Activated naive CD4-positive, alpha-beta T cell treated with anti-CD3 and anti-CD28 coated beads, Interleukin-2, amount 10 ng/mL, durations not matched to agents 7 days and 5 days (primary cell): ENCODE data around the gene TMEM209.
"Not testable (repeated sequence)": the region's sequence is repeated elsewhere in the genome, so short reads cannot be mapped to it uniquely, and the experiment has no call there.

Experiments
- CTCF ChIA-PET: fragments of 350-600 bp; sonication (Branson Sonifier 250); formaldehyde crosslinking; loops from one replicate; lab custom pipeline; 2021; ENCODE audit warnings: antibody characterized with exemption; lab: Charles Lee
- DNase-seq: peaks from one replicate; pipeline ENCODE4 v3.0.0-alpha.2; 2020
- H3K27ac Mint-ChIP-seq: one replicate; pipeline ENCODE4 v1.8.0; 2021; ENCODE audit warnings: mild to moderate bottlenecking, moderate library complexity, mixed read lengths
- H3K27me3 Mint-ChIP-seq: one replicate; pipeline ENCODE4 v1.8.0; 2021; ENCODE audit warnings: mild to moderate bottlenecking, mixed read lengths
- H3K36me3 Mint-ChIP-seq: one replicate; pipeline ENCODE4 v1.8.0; 2021; ENCODE audit warnings: mixed read lengths
- H3K4me1 Mint-ChIP-seq: one replicate; pipeline ENCODE4 v1.8.0; 2021; ENCODE audit warnings: mixed read lengths
- H3K4me3 Mint-ChIP-seq: one replicate; pipeline ENCODE4 v1.8.0; 2021; ENCODE audit warnings: mild to moderate bottlenecking, moderate library complexity, mixed read lengths
- H3K9me3 Mint-ChIP-seq: one replicate; pipeline ENCODE4 v1.8.0; 2021; ENCODE audit warnings: mixed read lengths

TMEM209 gene

DNA sequence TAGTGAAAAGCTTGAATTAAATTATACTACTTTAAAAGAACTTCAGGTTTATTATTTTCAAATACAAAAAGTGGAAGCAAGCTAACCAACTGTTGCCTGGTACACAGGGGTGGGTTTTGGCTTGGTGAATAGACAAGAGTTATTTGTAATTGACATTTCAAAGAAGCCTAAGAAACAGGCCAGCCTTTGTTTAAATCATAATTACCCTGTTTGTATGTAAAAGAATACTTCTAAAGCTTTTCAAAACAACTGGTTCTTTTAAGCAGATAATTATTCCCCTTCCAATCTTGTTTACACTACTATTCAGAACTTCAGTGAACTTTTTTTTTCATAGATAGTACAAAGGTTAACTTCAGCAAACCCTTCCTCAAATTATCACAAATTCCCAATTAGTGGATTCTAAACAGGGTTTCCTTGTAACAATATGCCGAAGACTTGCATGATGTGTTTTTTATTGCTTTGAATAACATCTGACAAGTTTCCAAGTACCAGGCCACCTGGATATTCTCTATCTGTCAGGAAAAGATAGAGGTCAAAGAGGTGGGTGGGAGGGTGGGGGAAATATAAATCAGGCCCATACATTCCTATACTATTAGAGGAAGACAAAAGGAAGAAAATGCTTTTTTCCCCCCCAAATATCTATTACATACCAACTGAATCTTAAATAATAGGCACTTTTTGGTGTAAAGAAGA is 22.8 kb upstream of the TMEM209 start:
- no peaks in the 10 kb centered on the region for H3K36me3 Mint-ChIP-seq
- H3K27ac Mint-ChIP-seq = no peak overlapping the region
- no peak for DNase-seq
- no peak overlapping the region for H3K4me3 Mint-ChIP-seq
- H3K9me3 Mint-ChIP-seq = no peaks in the 10 kb centered on the region
- peaks cover 9% of the 10 kb centered on the region for H3K27me3 Mint-ChIP-seq
- no peaks in the 10 kb centered on the region for H3K4me1 Mint-ChIP-seq
- CTCF ChIA-PET = no interaction called here

DNA sequence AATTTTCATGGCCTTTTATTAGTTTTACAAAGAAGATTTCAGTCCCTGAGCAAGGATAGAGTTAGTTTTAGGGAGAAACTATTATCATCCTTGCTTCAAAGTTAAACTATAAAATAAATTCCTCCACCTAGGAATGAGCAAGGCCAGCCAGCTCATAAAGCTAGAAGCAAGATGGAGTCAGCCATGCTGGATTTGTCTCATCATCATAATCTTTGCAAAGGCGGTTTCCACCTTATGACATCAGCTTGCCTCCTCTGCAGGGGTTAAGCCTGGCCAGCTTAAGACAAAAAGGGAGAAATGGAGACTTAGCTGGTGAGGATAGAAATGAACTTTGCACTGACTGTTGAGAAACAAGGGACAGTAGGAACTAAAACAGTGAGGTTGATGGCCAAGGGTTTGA is 21.1 kb upstream of the TMEM209 start:
- Mint-ChIP-seq H3K27ac (no peak overlapping the region), H3K9me3 (no peaks in the 10 kb centered on the region), H3K36me3 (no peaks in the 10 kb centered on the region), H3K27me3 (peaks cover 4% of the 10 kb centered on the region), H3K4me3 (no peak overlapping the region), H3K4me1 (no peaks in the 10 kb centered on the region)
- CTCF ChIA-PET = no interaction called here
- no peak for DNase-seq

DNA sequence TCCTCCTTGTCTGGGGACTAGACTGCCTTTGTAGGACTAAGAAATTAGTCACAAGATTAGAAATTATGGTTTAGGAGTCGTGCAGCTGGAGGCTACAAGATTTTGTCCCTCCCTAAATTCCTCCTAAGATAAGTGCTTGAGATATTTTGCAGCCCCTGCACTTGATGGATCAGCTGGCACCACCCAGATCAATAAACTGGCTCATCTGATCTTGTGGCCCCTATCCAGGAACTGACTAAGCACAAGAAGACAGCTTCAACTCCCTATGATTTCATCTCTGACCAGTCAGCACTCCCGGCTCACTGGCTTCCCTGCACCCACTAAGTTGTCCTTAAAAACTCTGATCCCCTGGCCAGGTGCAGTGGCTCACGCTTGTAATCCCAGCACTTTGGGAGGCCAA is 19.7 kb upstream of the TMEM209 start:
- DNase-seq, H3K27ac Mint-ChIP-seq, H3K4me3 Mint-ChIP-seq, H3K27me3 Mint-ChIP-seq, H3K4me1 Mint-ChIP-seq, H3K9me3 Mint-ChIP-seq, CTCF ChIA-PET, H3K36me3 Mint-ChIP-seq: not testable (repeated sequence)

DNA sequence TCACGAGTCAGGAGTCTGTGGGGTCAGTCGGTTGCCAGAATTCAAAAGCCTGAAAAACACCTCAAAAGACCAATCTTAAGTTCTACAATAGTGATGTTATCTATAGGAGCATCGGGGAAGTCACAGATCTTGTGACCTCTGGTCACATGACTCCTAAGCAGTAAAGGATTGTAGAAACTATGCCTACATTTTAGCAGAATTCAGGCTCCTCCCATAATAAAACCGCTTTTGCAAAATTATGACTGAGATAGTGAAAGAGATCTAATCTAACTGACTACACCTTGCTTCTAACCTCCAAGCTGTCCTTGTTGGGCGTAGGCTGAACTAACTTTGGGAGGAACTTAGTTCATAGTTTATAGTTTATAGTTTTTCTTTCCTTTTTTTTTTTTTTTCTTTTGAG is 19.0 kb upstream of the TMEM209 start:
- no peak overlapping the region for H3K27ac Mint-ChIP-seq
- no peaks in the 10 kb centered on the region for H3K36me3 Mint-ChIP-seq
- H3K4me1 Mint-ChIP-seq = no peaks in the 10 kb centered on the region
- DNase-seq = no peak
- peaks cover 10% of the 10 kb centered on the region for H3K27me3 Mint-ChIP-seq
- no peak overlapping the region for H3K4me3 Mint-ChIP-seq
- CTCF ChIA-PET = no interaction called here
- no peaks in the 10 kb centered on the region for H3K9me3 Mint-ChIP-seq

DNA sequence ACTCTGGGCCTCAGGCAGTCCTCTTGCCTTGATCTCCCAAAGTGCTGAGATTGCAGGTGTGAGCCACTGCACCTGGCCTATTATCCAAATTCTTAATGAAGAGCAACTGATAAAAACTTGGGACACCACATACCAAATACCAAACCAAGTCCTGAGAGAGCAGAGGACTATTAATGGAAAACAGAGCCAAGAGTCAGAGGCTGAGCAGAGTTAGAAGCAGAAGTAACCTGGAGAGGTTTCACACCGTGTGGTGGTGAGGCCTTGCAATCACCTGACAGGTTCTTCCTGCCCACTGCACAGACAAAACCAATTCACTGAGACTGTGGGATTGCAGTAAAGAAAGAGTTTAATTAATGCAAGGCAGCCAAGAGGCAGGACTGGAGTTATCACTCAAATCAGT is 18.4 kb upstream of the TMEM209 start:
- CTCF ChIA-PET = no interaction called here
- H3K4me1 Mint-ChIP-seq = no peaks in the 10 kb centered on the region
- H3K36me3 Mint-ChIP-seq = no peaks in the 10 kb centered on the region
- H3K4me3 Mint-ChIP-seq = no peak overlapping the region
- no peak overlapping the region for H3K27ac Mint-ChIP-seq
- H3K27me3 Mint-ChIP-seq = peaks cover 10% of the 10 kb centered on the region
- no peak for DNase-seq
- H3K9me3 Mint-ChIP-seq = no peaks in the 10 kb centered on the region

DNA sequence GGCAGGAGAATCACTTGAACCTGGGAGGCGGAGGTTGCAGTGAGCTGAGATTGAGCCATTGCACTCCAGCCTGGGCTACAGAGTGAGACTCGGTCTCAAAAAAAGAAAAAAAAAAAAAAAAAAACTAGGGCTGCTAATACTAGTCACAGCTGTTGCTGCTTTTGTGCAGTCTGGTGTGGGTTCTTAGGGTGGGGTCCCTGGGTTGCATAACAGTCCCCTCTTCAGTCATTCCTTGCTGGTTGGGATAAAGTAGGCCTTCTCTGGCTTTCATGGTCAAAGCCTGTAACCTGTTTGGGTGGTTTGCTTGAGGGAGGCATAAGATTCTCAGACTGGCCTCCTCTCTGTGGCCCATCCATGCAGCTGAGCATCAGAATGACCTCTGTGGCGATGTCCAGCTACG is 16.5 kb upstream of the TMEM209 start:
- Mint-ChIP-seq H3K27ac (no peak overlapping the region), H3K36me3 (no peaks in the 10 kb centered on the region), H3K4me3 (no peak overlapping the region), H3K4me1 (no peaks in the 10 kb centered on the region), H3K9me3 (no peaks in the 10 kb centered on the region), H3K27me3 (peaks cover 10% of the 10 kb centered on the region)
- no peak for DNase-seq
- CTCF ChIA-PET = no interaction called here

DNA sequence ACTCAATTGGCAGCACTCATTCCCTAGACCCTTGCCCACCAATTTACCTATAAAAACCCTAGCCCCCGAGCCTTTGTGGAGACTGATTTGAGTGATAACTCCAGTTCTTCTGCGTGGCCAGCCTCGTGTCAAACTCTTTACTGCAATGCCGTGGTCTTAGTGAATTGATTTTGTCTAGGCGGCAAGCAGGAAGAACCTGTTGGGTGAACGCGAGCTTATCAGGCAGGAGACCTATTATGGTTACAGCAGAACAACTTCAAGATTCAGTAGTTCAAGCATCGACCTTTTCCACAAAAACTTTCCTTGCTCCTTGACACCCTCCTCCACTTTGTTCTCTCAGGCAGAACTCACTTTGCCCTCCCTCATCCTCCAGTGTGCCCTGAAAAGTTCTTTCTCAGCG is 14.7 kb upstream of the TMEM209 start:
- Mint-ChIP-seq H3K27me3 (peaks cover 9% of the 10 kb centered on the region), H3K4me3 (no peak overlapping the region), H3K27ac (no peak overlapping the region), H3K9me3 (no peaks in the 10 kb centered on the region), H3K36me3 (no peaks in the 10 kb centered on the region), H3K4me1 (no peaks in the 10 kb centered on the region)
- no peak for DNase-seq
- CTCF ChIA-PET = no interaction called here

DNA sequence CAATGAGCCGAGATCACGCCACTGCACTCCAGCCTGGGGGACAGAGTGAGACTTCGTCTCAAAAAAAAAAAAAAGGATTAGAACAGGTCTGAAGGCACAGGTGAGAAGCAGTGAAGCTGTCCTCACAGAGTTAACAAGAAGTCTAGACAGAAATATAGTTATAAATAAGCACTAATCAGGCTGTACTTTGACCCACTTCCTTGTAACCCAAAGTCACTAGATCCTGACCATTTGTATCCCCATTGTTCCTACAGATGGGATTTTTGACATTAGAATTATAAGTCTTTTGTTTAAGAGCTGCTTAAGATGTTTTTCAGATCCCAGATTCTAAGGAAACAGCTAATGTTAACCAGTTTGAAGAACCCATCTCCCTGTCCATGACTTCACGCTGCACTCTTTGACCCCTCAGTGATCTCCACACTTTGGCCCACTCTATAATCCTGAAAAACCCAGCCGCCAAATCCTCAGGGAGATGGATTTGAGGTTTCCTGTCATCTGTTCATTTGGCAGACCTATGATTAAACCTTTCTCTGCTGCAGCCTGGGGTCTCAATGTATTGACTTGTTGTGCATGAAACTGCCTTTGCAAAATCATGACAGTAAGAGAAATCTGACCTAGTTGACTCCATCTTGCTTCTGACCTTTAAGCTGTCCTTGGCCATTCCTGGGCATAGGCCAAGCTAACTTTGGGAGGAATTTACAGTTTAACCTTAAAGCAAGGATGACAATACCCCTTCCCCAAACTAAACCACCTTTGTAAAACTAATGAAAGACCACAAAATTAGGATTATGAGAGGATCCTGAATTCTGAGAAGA is 13.8 kb upstream of the TMEM209 start:
- H3K4me3 Mint-ChIP-seq = no peak overlapping the region
- peaks cover 9% of the 10 kb centered on the region for H3K27me3 Mint-ChIP-seq
- no peaks in the 10 kb centered on the region for H3K36me3 Mint-ChIP-seq
- no peaks in the 10 kb centered on the region for H3K9me3 Mint-ChIP-seq
- CTCF ChIA-PET = no interaction called here
- no peaks in the 10 kb centered on the region for H3K4me1 Mint-ChIP-seq
- DNase-seq = no peak
- H3K27ac Mint-ChIP-seq = no peak overlapping the region

DNA sequence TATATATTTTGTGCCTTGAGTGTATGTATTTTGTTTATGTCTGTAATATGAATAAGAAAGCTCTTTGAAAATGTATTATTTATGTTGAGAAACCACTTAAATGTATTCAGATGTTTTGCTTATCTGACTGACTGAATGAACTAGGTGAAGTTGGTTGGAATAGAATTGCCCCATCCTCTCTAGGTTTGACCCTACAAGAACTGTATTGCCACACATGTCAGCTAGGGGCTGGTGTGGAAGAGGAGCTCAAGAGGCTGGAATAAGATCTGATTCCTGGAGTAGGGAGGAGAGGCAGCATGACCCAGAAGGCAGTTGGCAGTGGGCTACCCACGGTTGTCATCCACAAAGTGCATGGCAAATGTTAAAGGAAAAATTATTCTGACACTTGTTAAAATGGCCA is 11.5 kb upstream of the TMEM209 start:
- no peaks in the 10 kb centered on the region for H3K9me3 Mint-ChIP-seq
- H3K4me3 Mint-ChIP-seq = no peak overlapping the region
- no peak overlapping the region for H3K27ac Mint-ChIP-seq
- CTCF ChIA-PET = interaction anchor here (0.6 kb wide), 1 partner anchor 111 kb away, joined by 3 read pairs; no protein-coding TSS in a partner anchor
- DNase-seq = no peak
- H3K27me3 Mint-ChIP-seq = peaks cover 15% of the 10 kb centered on the region
- no peaks in the 10 kb centered on the region for H3K36me3 Mint-ChIP-seq
- no peaks in the 10 kb centered on the region for H3K4me1 Mint-ChIP-seq

DNA sequence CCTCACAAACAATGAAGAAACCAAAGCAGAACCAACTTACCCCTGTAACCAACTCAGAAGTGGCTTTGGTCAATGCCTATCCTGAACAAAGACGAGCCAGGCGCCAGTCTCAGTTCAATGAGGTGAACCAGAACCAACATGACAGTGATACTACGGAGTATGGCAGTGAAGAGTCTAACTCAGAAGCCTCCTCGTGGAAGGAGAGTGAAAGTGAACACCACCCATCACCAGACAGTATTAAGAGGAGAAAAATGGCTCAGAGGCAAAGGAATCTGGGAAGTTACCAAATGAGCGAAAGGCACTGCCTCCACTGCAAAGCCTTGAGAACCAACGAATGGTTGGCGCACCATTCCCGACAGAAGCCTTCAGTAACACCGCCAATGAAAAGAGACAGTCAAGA is 10.8 kb upstream of the TMEM209 start:
- H3K9me3 Mint-ChIP-seq = no peaks in the 10 kb centered on the region
- no peak overlapping the region for H3K27ac Mint-ChIP-seq

DNA sequence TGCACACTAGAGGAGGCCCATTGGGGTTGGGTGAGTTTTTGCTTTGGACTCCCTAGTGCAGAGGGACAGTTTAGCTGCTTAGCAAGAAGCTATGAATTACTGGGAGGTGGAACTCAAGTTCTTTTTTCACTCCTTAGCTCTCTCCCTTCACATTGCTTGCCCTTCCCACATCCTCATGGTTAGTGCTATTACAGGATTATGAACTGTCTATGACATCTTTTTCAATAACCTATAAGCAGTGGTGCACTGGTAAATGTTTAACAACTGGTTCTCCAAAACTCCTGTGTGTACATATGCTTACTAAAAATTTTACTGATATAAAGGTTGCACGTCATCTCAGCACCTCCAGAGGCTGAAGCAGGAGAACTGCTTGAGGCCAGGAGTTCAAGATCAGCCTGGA is 8.6 kb upstream of the TMEM209 start:
- CTCF ChIA-PET = no interaction called here
- H3K36me3 Mint-ChIP-seq = no peaks in the 10 kb centered on the region
- DNase-seq = no peak
- H3K27me3 Mint-ChIP-seq = peaks cover 13% of the 10 kb centered on the region
- no peaks in the 10 kb centered on the region for H3K4me1 Mint-ChIP-seq
- H3K9me3 Mint-ChIP-seq = no peaks in the 10 kb centered on the region
- H3K4me3 Mint-ChIP-seq = no peak overlapping the region
- no peak overlapping the region for H3K27ac Mint-ChIP-seq

More for the DNA sequence above, 10.8 kb upstream of the TMEM209 start:
- CTCF ChIA-PET = interaction anchor here (0.6 kb wide), 1 partner anchor 112 kb away, joined by 3 read pairs; no protein-coding TSS in a partner anchor
- no peak for DNase-seq
- Mint-ChIP-seq H3K4me3 (no peak overlapping the region), H3K4me1 (no peaks in the 10 kb centered on the region), H3K27me3 (peaks cover 19% of the 10 kb centered on the region), H3K36me3 (no peaks in the 10 kb centered on the region)

DNA sequence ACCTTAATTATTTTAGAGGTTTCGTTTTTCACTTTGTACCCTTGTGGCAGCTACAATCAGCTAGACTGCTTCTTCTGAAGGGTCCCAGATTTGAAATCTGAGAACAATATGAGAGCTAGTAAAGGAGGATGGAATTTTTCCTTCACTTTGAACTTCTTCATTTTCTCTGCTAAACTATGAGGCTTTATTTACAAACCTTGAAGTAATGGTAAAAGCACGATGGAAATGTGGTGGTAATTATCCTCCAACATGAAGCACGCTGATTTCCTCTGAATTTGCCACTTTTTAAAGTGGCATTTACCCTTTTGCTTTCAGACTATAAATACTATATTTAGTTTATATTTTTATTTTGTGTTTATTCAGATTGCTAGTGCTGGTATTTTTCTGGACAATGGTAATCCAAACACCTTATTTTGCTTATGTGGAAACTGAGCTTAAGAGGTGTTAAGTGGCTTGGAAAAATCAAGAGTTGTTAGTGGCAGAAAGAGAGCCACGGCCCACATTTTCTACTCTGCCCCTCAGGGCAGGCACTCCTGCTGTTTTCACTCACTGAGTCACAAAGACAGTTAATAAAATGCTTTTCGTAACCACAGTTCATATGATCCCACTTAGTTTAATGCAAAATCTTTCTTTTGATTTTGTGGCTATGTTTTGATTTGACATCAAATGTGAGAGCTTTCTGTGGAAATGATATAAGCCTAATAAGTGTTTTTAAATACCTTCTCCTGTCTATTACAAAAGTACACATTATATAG is 5.2 kb upstream of the TMEM209 start:
- no peak for DNase-seq
- Mint-ChIP-seq H3K9me3 (no peaks in the 10 kb centered on the region), H3K27ac (no peak overlapping the region), H3K36me3 (no peaks in the 10 kb centered on the region), H3K27me3 (peaks cover 13% of the 10 kb centered on the region), H3K4me3 (no peak overlapping the region), H3K4me1 (peaks cover 5% of the 10 kb centered on the region)
- CTCF ChIA-PET = no interaction called here

DNA sequence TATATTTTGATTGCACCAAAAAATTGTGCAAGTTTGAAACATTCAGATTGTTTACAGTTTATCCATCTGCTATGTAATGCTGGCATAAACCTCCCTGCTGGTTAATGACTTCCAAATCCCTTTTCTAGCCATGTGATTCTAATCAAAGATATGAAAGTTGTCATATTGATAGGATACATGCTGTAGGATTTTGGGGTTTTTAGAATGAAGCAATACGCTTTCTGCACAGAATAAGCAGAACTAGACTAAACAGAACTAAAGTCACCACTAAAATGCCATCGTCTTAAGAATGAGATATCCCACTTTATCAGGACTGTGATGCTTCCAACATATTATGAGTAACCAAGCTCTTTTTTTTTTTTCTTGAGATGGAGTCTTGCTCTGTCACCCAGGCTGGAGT is 3.3 kb upstream of the TMEM209 start:
- no peak overlapping the region for H3K27ac Mint-ChIP-seq
- DNase-seq = no peak
- CTCF ChIA-PET = interaction anchor here (1.3 kb wide), 1 partner anchor 137 kb away, joined by 3 read pairs; no protein-coding TSS in a partner anchor
- H3K36me3 Mint-ChIP-seq = peaks cover 5% of the 10 kb centered on the region
- peaks cover 6% of the 10 kb centered on the region for H3K27me3 Mint-ChIP-seq
- peaks cover 22% of the 10 kb centered on the region for H3K4me1 Mint-ChIP-seq
- no peak overlapping the region for H3K4me3 Mint-ChIP-seq
- H3K9me3 Mint-ChIP-seq = no peaks in the 10 kb centered on the region

DNA sequence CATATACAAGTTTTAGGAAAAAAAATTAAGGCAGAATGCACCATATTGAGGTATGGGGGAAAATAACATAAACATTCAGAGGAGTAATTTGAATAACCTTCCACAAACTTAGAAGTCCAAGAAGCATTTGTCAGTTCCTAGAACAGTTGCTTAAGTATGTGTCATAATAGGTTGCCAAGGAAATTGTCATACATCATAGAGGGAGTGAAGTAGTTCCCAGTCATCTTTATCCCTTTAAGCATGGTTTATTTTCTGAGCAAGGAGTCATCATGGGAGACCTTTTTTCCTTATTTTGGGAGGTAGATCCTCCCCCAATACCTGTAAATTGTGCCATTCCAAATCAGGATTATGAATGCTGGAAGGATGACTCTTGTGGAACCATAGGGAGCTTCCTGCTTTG is 2.4 kb upstream of the TMEM209 start, which contains the start of gene SSMEM1:
TSS of gene SSMEM1 (plus strand) at position 219 of the 400 bp plus-strand sequence. CDS start at position 270, 51 bp downstream.
- Mint-ChIP-seq H3K27ac (no peak within 1 kb of the TSS), H3K4me1 (peaks cover 26% of the 10 kb centered on the region), H3K27me3 (peaks cover 4% of the 10 kb centered on the region), H3K36me3 (peaks cover 10% of the 10 kb centered on the region), H3K4me3 (no peak within 1 kb of the TSS), H3K9me3 (no peaks in the 10 kb centered on the region)
- no peak for DNase-seq
- CTCF ChIA-PET = no interaction called here
